ENCODE measurements around the gene CBLB. TPM values are rescaled to one million over a fixed set of nuclear protein-coding genes. Genes with fewer than 3 reads are reported as not detected.
A peak's percentile ranks its signal among the peaks of the same experiment; 100 is the strongest.

The CBLB gene
- total and polyA plus RNA-seq, 2 experiments from 2014 or later: 20.5 to 47.7 TPM

- H3K27ac Mint-ChIP-seq: 0 out of 2 replicates have a peak overlapping the region, but pooled peaks have one; percentile 3
- Histone ChIP-seq H3K9me2 (ENCODE audit: insufficient read depth) (no peaks in the 10 kb centered on the region), H3K27me3 (ENCODE audit: insufficient read depth) (no peaks in the 10 kb centered on the region), H3K79me2 (replicated peaks; ENCODE audit: insufficient read depth) (peaks cover 22% of the 10 kb centered on the region), H3K4me2 (no peak overlapping the region; the same call in 1 of the 2 replicates), H3K4me1 (ENCODE audit: insufficient read depth) (peaks cover 29% of the 10 kb centered on the region), H3K4me3 (no peak overlapping the region), H4K20me1 (replicated peaks; ENCODE audit: insufficient read depth) (0 out of 2 replicates have a peak, but pooled peaks cover 4% of the 10 kb centered on the region), H3K36me3 (ENCODE audit: insufficient read depth) (no peaks in the 10 kb centered on the region), H3K27ac (ENCODE audit: low read depth) (no peak overlapping the region), H3F3A (replicated peaks; ENCODE audit: low read depth) (no peaks in the 10 kb centered on the region), H2AFZ (no peak overlapping the region)
- no peaks in the 10 kb centered on the region for H3K9me3 Mint-ChIP-seq
- no peak for TF ChIP-seq NANOG (IDR thresholded peaks at IDR 0.05; ENCODE audit: borderline replicate concordance)
- TF ChIP-seq CREB1 (CRISPR knock-in tag; IDR thresholded peaks at IDR 0.05; ENCODE audit: low read depth): no peak
- no peak for TF ChIP-seq EZH2phosphoT487 (IDR thresholded peaks at IDR 0.05; ENCODE audit: unreplicated experiment)
- no peak for TF ChIP-seq JUNB (IDR thresholded peaks at IDR 0.05; ENCODE audit: unreplicated experiment)
- TF ChIP-seq CTCF (conservative IDR thresholded peaks at IDR 0.05; ENCODE audit: low read depth in 2 of 2): no peak
- TF ChIP-seq STAT1 (IDR thresholded peaks at IDR 0.05; ENCODE audit: unreplicated experiment): no peak
- TF ChIP-seq ZNF462 (CRISPR knock-in tag; IDR thresholded peaks at IDR 0.05): no peak
- no peaks in the 10 kb centered on the region for H3K27me3 Mint-ChIP-seq (ENCODE audit: insufficient read depth, low read depth, poor library complexity)
- DNase-seq (ENCODE audit: low spot score) (no peak), ATAC-seq (no peak)
- no peak overlapping the region for H3K4me3 Mint-ChIP-seq
- H3K4me1 Mint-ChIP-seq: peaks cover 35% of the 10 kb centered on the region
- H3K36me3 Mint-ChIP-seq (ENCODE audit: low read depth): peaks cover 11% of the 10 kb centered on the region; the same call in 2 of the 3 replicates
These were observed 57.2 kb downstream of the CBLB start for GRCh38 chr3:105811518-105812193.

All from GM23338 (cell line).